WTC11 (cell line): ENCODE measurements around the gene CDH2. TPM values are rescaled to one million over a fixed set of nuclear protein-coding genes. Genes with fewer than 3 reads are reported as not detected.

Experiments
- ATAC-seq: fragments of 200-7000 bp; cut with Tn5 transposase; 2 replicates; pipeline ENCODE4 v1.10.0; 2021; ENCODE audit warnings: mild to moderate bottlenecking, moderate library complexity
- CTCF ChIA-PET: fragments of 300-600 bp; sonication (Branson Sonifier 250); formaldehyde crosslinking; loops from one replicate; lab custom pipeline; 2021; ENCODE audit warnings: antibody characterized with exemption; lab: Charles Lee
- POLR2A ChIA-PET: fragments of 350-600 bp; sonication (Branson Sonifier 250); formaldehyde crosslinking; loops from one replicate; lab custom pipeline; 2021; ENCODE audit warnings: antibody characterized with exemption; lab: Charles Lee
- DNase-seq: peaks from one replicate; pipeline ENCODE4 v3.0.0; 2021; ENCODE audit warnings: low spot score
- H3K27ac Mint-ChIP-seq: 2 replicates; pipeline ENCODE4 v1.8.0; 2021; ENCODE audit warnings: mixed read lengths
- H3K27me3 Mint-ChIP-seq: 2 replicates; pipeline ENCODE4 v1.8.0; 2021; ENCODE audit warnings: low read depth, mild to moderate bottlenecking, moderate library complexity, mixed read lengths
- H3K36me3 Mint-ChIP-seq: 2 replicates; pipeline ENCODE4 v1.8.0; 2021; ENCODE audit warnings: mixed read lengths
- H3K4me1 Mint-ChIP-seq: 2 replicates; pipeline ENCODE4 v1.8.0; 2022; ENCODE audit warnings: mixed read lengths
- H3K4me3 Mint-ChIP-seq: 2 replicates; pipeline ENCODE4 v1.8.0; 2021; ENCODE audit warnings: mild to moderate bottlenecking, moderate library complexity, mixed read lengths
- H3K9me3 Mint-ChIP-seq: 2 replicates; pipeline ENCODE4 v1.8.0; 2021; ENCODE audit warnings: mixed read lengths
- ELF4 ChIP-seq: sonication (generic); formaldehyde crosslinking; IDR thresholded peaks from 2 replicates; pipeline ENCODE4 v1.8.1; 2022; ENCODE audit warnings: low read depth, mild to moderate bottlenecking, moderate library complexity, missing genetic modification reagents
- ERG ChIP-seq: fragments of 250-450 bp; sonication (Bioruptor Pico); IDR thresholded peaks from 2 replicates; pipeline ENCODE4 v1.8.0; 2021; ENCODE audit warnings: mild to moderate bottlenecking
- ETV6 ChIP-seq: sonication (generic); formaldehyde crosslinking; IDR thresholded peaks from 2 replicates; pipeline ENCODE4 v1.8.1; 2022; ENCODE audit warnings: mild to moderate bottlenecking, missing genetic modification reagents
- FOXP1 ChIP-seq: sonication (generic); formaldehyde crosslinking; IDR thresholded peaks from 2 replicates; pipeline ENCODE4 v1.8.0; 2022; ENCODE audit warnings: missing genetic modification reagents, mild to moderate bottlenecking, moderate library complexity, borderline replicate concordance
- KAT7 ChIP-seq: sonication (generic); formaldehyde crosslinking; IDR thresholded peaks from 2 replicates; pipeline ENCODE4 v1.8.1; 2023; ENCODE audit warnings: missing genetic modification reagents, mild to moderate bottlenecking, borderline replicate concordance
- MXD4 ChIP-seq: fragments of 250-450 bp; sonication (Bioruptor Pico); IDR thresholded peaks from 2 replicates; pipeline ENCODE4 v1.8.0; 2021; ENCODE audit warnings: mild to moderate bottlenecking, moderate library complexity, borderline replicate concordance
- NR3C1 ChIP-seq: sonication (generic); formaldehyde crosslinking; conservative IDR thresholded peaks from 2 replicates; pipeline ENCODE4 v1.8.1; 2023; ENCODE audit warnings: low read depth, mild to moderate bottlenecking, missing genetic modification reagents
- SOX15 ChIP-seq: fragments of 250-450 bp; sonication (Bioruptor Pico); IDR thresholded peaks from 2 replicates; pipeline ENCODE4 v1.9.0; 2021; ENCODE audit warnings: mild to moderate bottlenecking
- TEAD1 ChIP-seq: sonication (generic); formaldehyde crosslinking; IDR thresholded peaks from 2 replicates; pipeline ENCODE4 v1.8.0; 2022; ENCODE audit warnings: mild to moderate bottlenecking, missing genetic modification reagents
- ZBTB21 ChIP-seq: sonication (generic); formaldehyde crosslinking; IDR thresholded peaks from 2 replicates; pipeline ENCODE4 v1.8.1; 2023; ENCODE audit warnings: mild to moderate bottlenecking, missing genetic modification reagents, borderline replicate concordance
- ZNF138 ChIP-seq: sonication (generic); formaldehyde crosslinking; conservative IDR thresholded peaks from 2 replicates; pipeline ENCODE4 v1.8.1; 2022; ENCODE audit warnings: mild to moderate bottlenecking, moderate library complexity, missing genetic modification reagents
- ZNF281 ChIP-seq: sonication (generic); formaldehyde crosslinking; IDR thresholded peaks from 2 replicates; pipeline ENCODE4 v1.8.0; 2023; ENCODE audit warnings: mild to moderate bottlenecking, missing genetic modification reagents
- ZNF423 ChIP-seq: fragments of 250-450 bp; sonication (Bioruptor Pico); IDR thresholded peaks from 2 replicates; pipeline ENCODE4 v2.1.2; 2022; ENCODE audit warnings: mild to moderate bottlenecking, moderate library complexity
- total RNA-seq: library from RNA; stranded (reverse); gene quantifications from 3 replicates; pipeline ENCODE4 v1.2.3, GENCODE V29; 2021
- TF ChIP-seq, protein P1 (sequence below): sonication (generic); formaldehyde crosslinking; IDR thresholded peaks from 2 replicates; pipeline ENCODE4 v1.8.0; 2023; ENCODE audit warnings: missing genetic modification reagents
- TF ChIP-seq, protein P2 (sequence below): sonication (generic); formaldehyde crosslinking; conservative IDR thresholded peaks from 2 replicates; pipeline ENCODE4 v1.8.1; 2023; ENCODE audit warnings: mild to moderate bottlenecking, low read depth, missing genetic modification reagents, moderate library complexity
- TF ChIP-seq, protein P3 (sequence below): sonication (generic); formaldehyde crosslinking; IDR thresholded peaks from 2 replicates; pipeline ENCODE4 v1.8.0; 2022; ENCODE audit warnings: mild to moderate bottlenecking, missing genetic modification reagents
- TF ChIP-seq, protein P4 (sequence below): fragments of 250-450 bp; sonication (Bioruptor Pico); IDR thresholded peaks from 2 replicates; pipeline ENCODE4 v1.9.0; 2021; ENCODE audit warnings: mild to moderate bottlenecking
- TF ChIP-seq, protein P5 (sequence below): sonication (generic); formaldehyde crosslinking; IDR thresholded peaks from 2 replicates; pipeline ENCODE4 v1.8.1; 2022; ENCODE audit warnings: low read depth, missing genetic modification reagents, borderline replicate concordance

CDH2 gene
- total RNA-seq, 1 experiment from 2014 or later = 17.3 TPM

DNA sequence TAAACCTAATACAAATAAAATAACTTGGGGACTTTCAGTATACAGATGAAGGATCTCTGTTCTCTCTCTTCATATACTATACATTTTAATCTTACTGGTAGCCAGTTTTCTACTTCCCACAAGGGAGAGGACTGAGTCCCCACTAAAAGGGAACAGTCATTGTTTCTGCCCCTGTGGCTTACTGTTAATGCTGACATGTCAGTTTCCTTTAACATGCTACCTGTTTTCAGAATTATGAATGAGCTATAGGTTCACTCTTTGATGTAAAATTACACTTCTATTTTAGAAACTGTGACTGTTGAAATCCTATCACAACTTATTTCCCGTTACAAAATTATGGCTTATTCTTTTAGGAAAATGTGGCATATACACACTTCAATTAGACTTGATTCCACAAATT, 207.7 kb downstream of the CDH2 start:
- TF ChIP-seq NR3C1 (CRISPR knock-in tag) (no peak), TEAD1 (CRISPR knock-in tag) (no peak), ETV6 (CRISPR knock-in tag) (no peak), ERG (CRISPR knock-in tag) (no peak), SOX15 (CRISPR knock-in tag) (no peak)
- TF ChIP-seq, protein P1, sequence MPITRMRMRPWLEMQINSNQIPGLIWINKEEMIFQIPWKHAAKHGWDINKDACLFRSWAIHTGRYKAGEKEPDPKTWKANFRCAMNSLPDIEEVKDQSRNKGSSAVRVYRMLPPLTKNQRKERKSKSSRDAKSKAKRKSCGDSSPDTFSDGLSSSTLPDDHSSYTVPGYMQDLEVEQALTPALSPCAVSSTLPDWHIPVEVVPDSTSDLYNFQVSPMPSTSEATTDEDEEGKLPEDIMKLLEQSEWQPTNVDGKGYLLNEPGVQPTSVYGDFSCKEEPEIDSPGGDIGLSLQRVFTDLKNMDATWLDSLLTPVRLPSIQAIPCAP = no peak
- TF ChIP-seq, all 79 proteins: peak for 0
- ChIA-PET POLR2A (no interaction called here), CTCF (no interaction called here)
- Mint-ChIP-seq H3K4me3 (no peak overlapping the region), H3K27ac (no peak overlapping the region), H3K9me3 (no peaks in the 10 kb centered on the region), H3K27me3 (no peaks in the 10 kb centered on the region), H3K4me1 (peaks cover 13% of the 10 kb centered on the region), H3K36me3 (no peaks in the 10 kb centered on the region)
- DNase-seq (no peak), ATAC-seq (no peak)

- TF ChIP-seq MXD4 (CRISPR knock-in tag) = no peak
- TF ChIP-seq ETV6 (CRISPR knock-in tag) = no peak
- no peak for TF ChIP-seq KAT7
- TF ChIP-seq, protein P1 = no peak
- no peak for TF ChIP-seq ZBTB21 (CRISPR knock-in tag)
- no peak for TF ChIP-seq ZNF423 (CRISPR knock-in tag)
- TF ChIP-seq, protein P2, sequence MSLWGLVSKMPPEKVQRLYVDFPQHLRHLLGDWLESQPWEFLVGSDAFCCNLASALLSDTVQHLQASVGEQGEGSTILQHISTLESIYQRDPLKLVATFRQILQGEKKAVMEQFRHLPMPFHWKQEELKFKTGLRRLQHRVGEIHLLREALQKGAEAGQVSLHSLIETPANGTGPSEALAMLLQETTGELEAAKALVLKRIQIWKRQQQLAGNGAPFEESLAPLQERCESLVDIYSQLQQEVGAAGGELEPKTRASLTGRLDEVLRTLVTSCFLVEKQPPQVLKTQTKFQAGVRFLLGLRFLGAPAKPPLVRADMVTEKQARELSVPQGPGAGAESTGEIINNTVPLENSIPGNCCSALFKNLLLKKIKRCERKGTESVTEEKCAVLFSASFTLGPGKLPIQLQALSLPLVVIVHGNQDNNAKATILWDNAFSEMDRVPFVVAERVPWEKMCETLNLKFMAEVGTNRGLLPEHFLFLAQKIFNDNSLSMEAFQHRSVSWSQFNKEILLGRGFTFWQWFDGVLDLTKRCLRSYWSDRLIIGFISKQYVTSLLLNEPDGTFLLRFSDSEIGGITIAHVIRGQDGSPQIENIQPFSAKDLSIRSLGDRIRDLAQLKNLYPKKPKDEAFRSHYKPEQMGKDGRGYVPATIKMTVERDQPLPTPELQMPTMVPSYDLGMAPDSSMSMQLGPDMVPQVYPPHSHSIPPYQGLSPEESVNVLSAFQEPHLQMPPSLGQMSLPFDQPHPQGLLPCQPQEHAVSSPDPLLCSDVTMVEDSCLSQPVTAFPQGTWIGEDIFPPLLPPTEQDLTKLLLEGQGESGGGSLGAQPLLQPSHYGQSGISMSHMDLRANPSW (CRISPR knock-in tag) = no peak
- TF ChIP-seq, protein P3, sequence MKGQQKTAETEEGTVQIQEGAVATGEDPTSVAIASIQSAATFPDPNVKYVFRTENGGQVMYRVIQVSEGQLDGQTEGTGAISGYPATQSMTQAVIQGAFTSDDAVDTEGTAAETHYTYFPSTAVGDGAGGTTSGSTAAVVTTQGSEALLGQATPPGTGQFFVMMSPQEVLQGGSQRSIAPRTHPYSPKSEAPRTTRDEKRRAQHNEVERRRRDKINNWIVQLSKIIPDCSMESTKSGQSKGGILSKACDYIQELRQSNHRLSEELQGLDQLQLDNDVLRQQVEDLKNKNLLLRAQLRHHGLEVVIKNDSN (CRISPR knock-in tag) = no peak
- TF ChIP-seq ELF4 = no peak
- no peak for TF ChIP-seq FOXP1
- ChIA-PET POLR2A (no interaction called here), CTCF (no interaction called here)
- Mint-ChIP-seq H3K9me3 (no peaks in the 10 kb centered on the region), H3K4me1 (peaks cover 15% of the 10 kb centered on the region), H3K36me3 (no peaks in the 10 kb centered on the region), H3K27ac (no peak overlapping the region), H3K27me3 (no peaks in the 10 kb centered on the region), H3K4me3 (no peak overlapping the region)
- ATAC-seq (no peak), DNase-seq (no peak)
Observed at GRCh38 chr18:27967913-27968824, 208.8 kb downstream of the CDH2 start.

GRCh38 chr18:27966881-27967280, 210.0 kb downstream of the CDH2 start:
- Mint-ChIP-seq H3K27ac (no peak overlapping the region), H3K9me3 (no peaks in the 10 kb centered on the region), H3K4me1 (peaks cover 15% of the 10 kb centered on the region), H3K27me3 (no peaks in the 10 kb centered on the region), H3K4me3 (no peak overlapping the region), H3K36me3 (no peaks in the 10 kb centered on the region)
- DNase-seq = no peak
- ChIA-PET CTCF (no interaction called here), POLR2A (no interaction called here)
- ATAC-seq = no peak
- TF ChIP-seq, protein P4, sequence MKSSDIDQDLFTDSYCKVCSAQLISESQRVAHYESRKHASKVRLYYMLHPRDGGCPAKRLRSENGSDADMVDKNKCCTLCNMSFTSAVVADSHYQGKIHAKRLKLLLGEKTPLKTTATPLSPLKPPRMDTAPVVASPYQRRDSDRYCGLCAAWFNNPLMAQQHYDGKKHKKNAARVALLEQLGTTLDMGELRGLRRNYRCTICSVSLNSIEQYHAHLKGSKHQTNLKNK (CRISPR knock-in tag) = no peak
- TF ChIP-seq ZNF138 (CRISPR knock-in tag) (no peak), ZNF281 (no peak)
- TF ChIP-seq, protein P5, sequence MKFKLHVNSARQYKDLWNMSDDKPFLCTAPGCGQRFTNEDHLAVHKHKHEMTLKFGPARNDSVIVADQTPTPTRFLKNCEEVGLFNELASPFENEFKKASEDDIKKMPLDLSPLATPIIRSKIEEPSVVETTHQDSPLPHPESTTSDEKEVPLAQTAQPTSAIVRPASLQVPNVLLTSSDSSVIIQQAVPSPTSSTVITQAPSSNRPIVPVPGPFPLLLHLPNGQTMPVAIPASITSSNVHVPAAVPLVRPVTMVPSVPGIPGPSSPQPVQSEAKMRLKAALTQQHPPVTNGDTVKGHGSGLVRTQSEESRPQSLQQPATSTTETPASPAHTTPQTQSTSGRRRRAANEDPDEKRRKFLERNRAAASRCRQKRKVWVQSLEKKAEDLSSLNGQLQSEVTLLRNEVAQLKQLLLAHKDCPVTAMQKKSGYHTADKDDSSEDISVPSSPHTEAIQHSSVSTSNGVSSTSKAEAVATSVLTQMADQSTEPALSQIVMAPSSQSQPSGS (CRISPR knock-in tag) = no peak
